OCI-LY3 (cell line): ENCODE measurements around the gene DPP6.
"Not testable (repeated sequence)": the region's sequence is repeated elsewhere in the genome, so short reads cannot be mapped to it uniquely, and the experiment has no call there.

ENCODE experiments used
- CTCF ChIP-seq: fragments of 200-600, 300-600 bp; sonication (generic); IDR thresholded peaks from 2 replicates; pipeline ENCODE4 v1.5.1; 2014; ENCODE audit warnings: antibody characterized with exemption, low read length, low read depth
- EZH2phosphoT487 ChIP-seq: fragments of 200-600 bp; shearing (Covaris generic); IDR thresholded peaks from 2 replicates; pipeline ENCODE4 v1.6.1; 2018; ENCODE audit warnings: antibody characterized with exemption, mixed run types, low read depth

- TF ChIP-seq CTCF, EZH2phosphoT487: not testable (repeated sequence)
Measured at GRCh38 chr7:154155928-154156327, 103.7 kb downstream of the DPP6 start.
